ENCODE results near the gene THRB. TPM values are rescaled to one million over a fixed set of nuclear protein-coding genes. Genes with fewer than 3 reads are reported as not detected.

Gene THRB
- total RNA-seq, 2 donors from 2014 or later: 0.24 to 0.26 TPM

DNA sequence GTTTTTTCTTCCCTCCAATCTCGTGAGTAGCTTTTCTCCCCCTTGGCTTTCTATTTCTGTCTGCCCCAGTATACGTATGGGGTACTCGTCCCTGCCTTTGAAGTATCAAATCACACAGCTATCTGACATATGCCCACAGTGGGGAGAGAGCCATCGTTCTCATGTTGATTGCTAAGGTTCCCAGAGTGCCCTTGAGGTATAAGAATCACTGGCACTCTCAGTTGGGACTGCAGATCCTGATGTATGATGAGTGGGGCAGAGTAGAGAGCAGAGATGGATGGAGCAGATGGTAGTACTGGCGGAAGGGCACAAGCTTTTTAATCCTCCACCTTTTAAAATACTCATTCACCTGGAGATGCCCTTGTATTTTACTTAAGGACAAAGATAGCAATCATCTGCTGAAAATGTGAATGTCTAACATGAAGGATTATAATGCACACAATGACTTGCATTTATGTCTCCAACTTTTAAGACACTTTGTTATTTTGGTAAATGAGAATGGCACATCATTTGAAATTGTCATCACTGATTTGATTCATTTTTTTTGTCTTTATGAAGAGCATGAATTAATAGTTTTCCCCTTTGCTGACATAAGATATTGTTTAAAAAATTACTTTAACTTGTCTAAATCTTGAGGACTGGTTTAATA, 310.0 kb downstream of the THRB start:
- H3K9me3 Mint-ChIP-seq: no peaks in the 10 kb centered on the region

DNA sequence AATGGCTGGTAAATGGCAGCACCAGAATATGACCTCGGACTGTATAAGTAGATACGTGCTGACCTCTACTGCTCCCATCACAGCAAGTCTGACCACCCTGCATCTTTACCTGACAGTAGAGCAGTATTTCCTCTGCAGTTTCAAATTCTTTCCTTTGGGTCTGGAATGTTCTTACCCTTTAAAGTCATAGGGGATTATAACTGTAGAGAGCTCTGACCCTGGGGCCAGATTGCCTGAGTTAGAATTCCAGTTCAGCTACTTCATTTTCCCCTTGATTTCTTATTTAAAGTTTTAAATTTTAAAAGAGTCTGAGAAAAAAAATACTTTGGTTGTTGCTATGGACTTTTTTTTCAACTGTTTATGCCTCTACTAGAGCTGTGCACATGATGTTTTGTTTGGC, 311.9 kb downstream of the THRB start:
- no peaks in the 10 kb centered on the region for H3K27me3 Mint-ChIP-seq (ENCODE audit: insufficient read depth)
- no peaks in the 10 kb centered on the region for H3K4me1 Mint-ChIP-seq
- no peak overlapping the region for H3K4me3 Mint-ChIP-seq
- H3K9me3 ChIP-seq (ENCODE audit: control insufficient read depth, low read length): no peaks in the 10 kb centered on the region
- 93 to 94% methylated on average over 2 of the region's 2 CpGs for WGBS, 2 experiments (ENCODE audit: insufficient coverage in 1 of 2, insufficient read length in 1 of 2)
- TF ChIP-seq, protein P1, sequence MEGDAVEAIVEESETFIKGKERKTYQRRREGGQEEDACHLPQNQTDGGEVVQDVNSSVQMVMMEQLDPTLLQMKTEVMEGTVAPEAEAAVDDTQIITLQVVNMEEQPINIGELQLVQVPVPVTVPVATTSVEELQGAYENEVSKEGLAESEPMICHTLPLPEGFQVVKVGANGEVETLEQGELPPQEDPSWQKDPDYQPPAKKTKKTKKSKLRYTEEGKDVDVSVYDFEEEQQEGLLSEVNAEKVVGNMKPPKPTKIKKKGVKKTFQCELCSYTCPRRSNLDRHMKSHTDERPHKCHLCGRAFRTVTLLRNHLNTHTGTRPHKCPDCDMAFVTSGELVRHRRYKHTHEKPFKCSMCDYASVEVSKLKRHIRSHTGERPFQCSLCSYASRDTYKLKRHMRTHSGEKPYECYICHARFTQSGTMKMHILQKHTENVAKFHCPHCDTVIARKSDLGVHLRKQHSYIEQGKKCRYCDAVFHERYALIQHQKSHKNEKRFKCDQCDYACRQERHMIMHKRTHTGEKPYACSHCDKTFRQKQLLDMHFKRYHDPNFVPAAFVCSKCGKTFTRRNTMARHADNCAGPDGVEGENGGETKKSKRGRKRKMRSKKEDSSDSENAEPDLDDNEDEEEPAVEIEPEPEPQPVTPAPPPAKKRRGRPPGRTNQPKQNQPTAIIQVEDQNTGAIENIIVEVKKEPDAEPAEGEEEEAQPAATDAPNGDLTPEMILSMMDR (conservative IDR thresholded peaks at IDR 0.05): no peak
- no peaks in the 10 kb centered on the region for H3K9me3 Mint-ChIP-seq
- H3K4me1 ChIP-seq (ENCODE audit: control insufficient read depth, insufficient read depth, low read length): no peaks in the 10 kb centered on the region
- H3K27ac Mint-ChIP-seq: no peak overlapping the region
- H3K27ac ChIP-seq (ENCODE audit: low read depth, low read length): no peak overlapping the region
- no peak overlapping the region for H3K4me3 ChIP-seq (ENCODE audit: low read length)
- no peaks in the 10 kb centered on the region for H3K27me3 ChIP-seq (ENCODE audit: control insufficient read depth, insufficient read depth, low read length, poor library complexity, severe bottlenecking)
- DNase-seq: no peak
- H3K9ac ChIP-seq (ENCODE audit: extremely low read depth, low read length, poor library complexity, severe bottlenecking): no peak overlapping the region
- H3K36me3 ChIP-seq (ENCODE audit: control insufficient read depth, insufficient read depth, low read length): no peaks in the 10 kb centered on the region
- no peaks in the 10 kb centered on the region for H3K36me3 Mint-ChIP-seq (ENCODE audit: low read depth)

More for the DNA sequence above, 310.0 kb downstream of the THRB start:
- no peaks in the 10 kb centered on the region for H3K36me3 Mint-ChIP-seq (ENCODE audit: low read depth)
- no peak overlapping the region for H3K4me3 ChIP-seq (ENCODE audit: low read length)
- no peaks in the 10 kb centered on the region for H3K9me3 ChIP-seq (ENCODE audit: control insufficient read depth, low read length)
- H3K4me1 ChIP-seq (ENCODE audit: control insufficient read depth, insufficient read depth, low read length): no peaks in the 10 kb centered on the region
- WGBS, 2 experiments (ENCODE audit: insufficient coverage in 1 of 2, insufficient read length in 1 of 2): 87 to 94% methylated on average over 3 to 5 of the region's 5 CpGs
- H3K4me1 Mint-ChIP-seq: no peaks in the 10 kb centered on the region
- TF ChIP-seq, protein P1 (conservative IDR thresholded peaks at IDR 0.05): no peak
- no peaks in the 10 kb centered on the region for H3K27me3 Mint-ChIP-seq (ENCODE audit: insufficient read depth)
- H3K27me3 ChIP-seq (ENCODE audit: control insufficient read depth, insufficient read depth, low read length, poor library complexity, severe bottlenecking): no peaks in the 10 kb centered on the region
- no peak overlapping the region for H3K27ac Mint-ChIP-seq
- no peak for DNase-seq
- H3K9ac ChIP-seq (ENCODE audit: extremely low read depth, low read length, poor library complexity, severe bottlenecking): no peak overlapping the region
- H3K36me3 ChIP-seq (ENCODE audit: control insufficient read depth, insufficient read depth, low read length): no peaks in the 10 kb centered on the region
- no peak overlapping the region for H3K27ac ChIP-seq (ENCODE audit: low read depth, low read length)
- no peak overlapping the region for H3K4me3 Mint-ChIP-seq

DNA sequence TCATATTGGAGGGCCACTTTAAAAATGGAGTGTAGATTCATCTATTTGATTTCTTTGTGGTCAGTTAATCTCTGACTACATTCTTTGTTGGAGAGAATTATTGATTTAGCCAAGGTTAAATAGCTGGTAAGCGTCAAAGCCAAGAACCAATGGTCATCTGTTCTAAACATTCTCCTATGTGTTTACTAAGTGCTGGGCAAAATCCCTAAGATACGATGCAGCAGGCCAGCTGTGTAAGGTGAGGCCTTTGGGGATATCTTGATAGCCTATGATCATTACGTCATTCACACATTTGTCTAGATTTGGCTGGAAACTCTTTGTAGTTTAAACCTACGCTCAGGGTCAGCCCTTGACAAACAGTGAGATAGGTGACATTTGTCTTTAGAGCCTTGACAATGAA, 313.4 kb downstream of the THRB start:
- TF ChIP-seq, protein P1 (conservative IDR thresholded peaks at IDR 0.05): no peak
- H3K4me1 Mint-ChIP-seq: no peaks in the 10 kb centered on the region
- H3K4me3 Mint-ChIP-seq: no peak overlapping the region
- H3K27ac Mint-ChIP-seq: no peak overlapping the region
- no peaks in the 10 kb centered on the region for H3K36me3 ChIP-seq (ENCODE audit: control insufficient read depth, insufficient read depth, low read length)
- H3K27me3 ChIP-seq (ENCODE audit: control insufficient read depth, insufficient read depth, low read length, poor library complexity, severe bottlenecking): no peaks in the 10 kb centered on the region
- H3K9me3 ChIP-seq (ENCODE audit: control insufficient read depth, low read length): no peaks in the 10 kb centered on the region
- DNase-seq: no peak
- WGBS, 2 experiments (ENCODE audit: insufficient coverage in 1 of 2, insufficient read length in 1 of 2): 89 to 98% methylated on average over 3 to 4 of the region's 4 CpGs
- no peaks in the 10 kb centered on the region for H3K36me3 Mint-ChIP-seq (ENCODE audit: low read depth)
- H3K4me1 ChIP-seq (ENCODE audit: control insufficient read depth, insufficient read depth, low read length): no peaks in the 10 kb centered on the region
- H3K9me3 Mint-ChIP-seq: no peaks in the 10 kb centered on the region
- no peaks in the 10 kb centered on the region for H3K27me3 Mint-ChIP-seq (ENCODE audit: insufficient read depth)
- no peak overlapping the region for H3K27ac ChIP-seq (ENCODE audit: low read depth, low read length)
- H3K4me3 ChIP-seq (ENCODE audit: low read length): no peak overlapping the region
- H3K9ac ChIP-seq (ENCODE audit: extremely low read depth, low read length, poor library complexity, severe bottlenecking): no peak overlapping the region
